HuH-7.5 (cell line): ENCODE measurements around the gene ZBTB4.
A peak's percentile ranks its signal among the peaks of the same experiment; 100 is the strongest.

ENCODE experiments used
- DNase-seq: peaks from one replicate; pipeline ENCODE4 v3.0.0; 2011; ENCODE audit warnings: low spot score

The ZBTB4 gene

DNA sequence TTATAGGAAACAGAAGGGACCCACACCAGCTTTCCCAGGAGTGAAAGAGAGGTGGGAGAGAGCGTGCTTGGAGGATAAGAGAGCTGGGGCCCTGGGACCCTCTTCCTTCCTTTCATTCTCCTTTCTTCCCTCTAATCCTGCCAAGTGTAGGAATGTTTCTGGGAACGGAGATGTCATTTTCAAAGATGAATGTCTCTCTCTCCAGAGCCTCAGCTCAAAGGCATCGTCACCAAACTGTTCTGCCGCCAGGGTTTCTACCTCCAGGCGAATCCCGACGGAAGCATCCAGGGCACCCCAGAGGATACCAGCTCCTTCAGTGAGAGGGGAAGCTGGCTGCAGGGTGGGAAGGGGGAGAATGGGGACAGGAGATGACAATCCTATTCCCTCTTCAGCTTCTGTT lies 38.2 kb downstream of the ZBTB4 start:
- DNase-seq = no peak

DNA sequence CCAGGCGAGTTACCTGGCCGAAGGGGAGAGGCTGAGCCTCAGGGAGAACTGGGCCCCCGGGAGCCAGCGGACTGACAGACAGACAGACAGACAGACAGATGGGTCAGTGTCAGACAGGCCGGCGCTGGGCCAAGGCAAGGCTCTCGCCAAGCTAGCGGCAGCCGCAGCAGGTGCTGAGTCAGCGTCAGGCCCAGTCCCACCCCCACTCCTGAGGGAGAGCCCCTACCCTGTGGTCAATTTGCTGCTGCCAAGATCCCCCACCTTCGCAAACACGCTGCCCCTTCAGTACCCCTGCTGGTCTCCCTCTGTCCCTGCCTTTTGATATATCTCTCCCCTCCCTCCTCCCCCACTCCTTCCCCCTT lies 38.6 kb downstream of the ZBTB4 start:
- no peak for DNase-seq

DNA sequence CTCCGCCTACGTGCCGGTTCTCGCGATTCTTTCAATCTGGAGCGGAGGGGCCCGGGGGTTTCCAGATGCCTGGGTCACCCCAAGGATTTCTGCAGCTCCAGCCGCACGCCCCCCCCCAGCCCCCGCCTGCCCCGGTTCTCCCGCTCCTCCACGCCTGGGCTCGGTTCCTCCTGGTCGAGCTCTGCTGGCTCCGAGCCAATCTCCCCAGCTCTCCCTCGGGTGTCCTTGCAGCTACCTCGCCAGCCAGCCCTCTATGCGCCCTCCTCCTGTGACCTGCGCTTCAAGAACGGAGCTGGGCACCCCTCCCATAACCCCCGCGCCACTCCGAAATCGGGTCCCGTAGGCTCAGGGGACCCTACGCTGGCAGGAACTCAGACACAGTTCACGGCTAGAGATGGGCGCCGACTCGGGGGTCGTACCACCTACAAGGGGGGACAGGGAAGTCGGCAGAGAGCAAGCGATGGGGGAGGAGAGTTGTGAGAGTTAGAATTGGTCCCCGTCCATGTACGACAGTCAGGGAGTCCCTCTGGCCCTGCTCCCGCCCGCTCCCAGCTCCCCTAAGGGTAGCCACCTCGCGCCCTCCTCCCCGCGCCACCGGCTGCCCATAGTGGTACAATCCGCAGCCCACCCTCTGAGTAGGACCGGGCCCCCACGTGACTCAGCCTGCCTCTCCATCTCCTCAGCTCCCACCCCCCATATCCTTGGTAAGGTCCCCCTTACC lies 39.2 kb downstream of the ZBTB4 start:
- DNase-seq = no peak

DNA sequence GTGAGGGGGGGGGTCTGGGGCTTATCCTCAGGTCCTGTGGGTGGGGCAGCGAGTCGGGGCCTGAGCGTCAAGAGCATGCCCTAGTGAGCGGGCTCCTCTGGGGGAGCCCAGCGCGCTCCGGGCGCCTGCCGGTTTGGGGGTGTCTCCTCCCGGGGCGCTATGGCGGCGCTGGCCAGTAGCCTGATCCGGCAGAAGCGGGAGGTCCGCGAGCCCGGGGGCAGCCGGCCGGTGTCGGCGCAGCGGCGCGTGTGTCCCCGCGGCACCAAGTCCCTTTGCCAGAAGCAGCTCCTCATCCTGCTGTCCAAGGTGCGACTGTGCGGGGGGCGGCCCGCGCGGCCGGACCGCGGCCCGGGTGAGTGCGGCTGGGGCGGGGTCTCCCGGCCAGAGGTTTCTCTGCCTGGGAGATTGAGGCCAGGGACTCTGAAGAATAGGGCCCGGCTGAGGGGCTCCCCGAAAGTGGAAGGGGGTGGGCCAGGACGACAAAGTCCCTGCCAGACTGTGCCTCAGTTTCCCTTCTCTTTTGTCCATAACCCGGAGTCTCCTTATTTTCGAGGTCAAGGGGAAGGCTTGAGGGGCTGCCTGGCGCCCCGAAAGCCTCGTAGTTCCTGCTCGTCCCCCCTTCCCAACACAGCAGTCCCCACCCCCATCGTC lies 39.8 kb downstream of the ZBTB4 start, which contains the start of gene FGF11:
FGF11 (plus strand) TSS at position 51 of the 651 bp plus-strand sequence; CDS start at position 160, 109 bp downstream.
- no peak for DNase-seq

DNA sequence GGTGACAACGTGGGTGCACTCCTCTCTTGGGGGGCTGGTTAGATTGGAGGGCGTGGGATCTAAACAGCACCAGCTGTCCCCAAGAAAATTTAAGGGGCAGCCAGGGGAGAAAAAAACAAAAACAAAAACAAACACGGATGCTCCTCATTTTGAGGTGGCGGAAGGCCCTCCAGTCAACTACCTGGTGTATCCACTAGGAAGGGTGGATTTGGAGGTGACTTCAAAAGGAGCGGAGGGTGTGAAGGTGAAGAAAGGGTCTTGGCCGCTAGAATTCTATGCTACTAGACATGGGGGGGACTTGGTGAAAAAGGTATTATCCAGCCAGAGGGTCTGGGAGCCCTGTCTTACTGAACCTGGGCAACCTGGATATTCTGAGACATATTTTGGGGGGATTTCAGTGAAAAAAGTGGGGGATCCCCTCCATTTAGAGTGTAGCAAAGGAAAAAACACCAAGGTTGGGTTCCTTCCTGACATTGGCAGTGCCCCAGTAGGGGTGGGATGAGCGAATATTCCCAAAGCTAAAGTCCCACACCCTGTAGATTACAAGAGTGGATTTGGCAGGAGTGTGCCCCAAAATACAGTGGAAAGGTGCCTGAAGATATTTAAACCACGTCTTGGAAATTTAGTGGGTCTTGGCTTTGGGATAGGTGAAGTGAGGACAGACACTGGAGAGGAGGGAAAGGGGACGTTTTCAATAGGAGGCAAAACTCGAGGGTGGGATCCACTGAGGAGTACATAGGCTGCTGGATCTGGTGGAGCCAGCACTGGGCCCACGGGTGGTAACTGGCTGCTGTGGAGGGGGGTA lies 40.6 kb downstream of the ZBTB4 start:
- no peak for DNase-seq

DNA sequence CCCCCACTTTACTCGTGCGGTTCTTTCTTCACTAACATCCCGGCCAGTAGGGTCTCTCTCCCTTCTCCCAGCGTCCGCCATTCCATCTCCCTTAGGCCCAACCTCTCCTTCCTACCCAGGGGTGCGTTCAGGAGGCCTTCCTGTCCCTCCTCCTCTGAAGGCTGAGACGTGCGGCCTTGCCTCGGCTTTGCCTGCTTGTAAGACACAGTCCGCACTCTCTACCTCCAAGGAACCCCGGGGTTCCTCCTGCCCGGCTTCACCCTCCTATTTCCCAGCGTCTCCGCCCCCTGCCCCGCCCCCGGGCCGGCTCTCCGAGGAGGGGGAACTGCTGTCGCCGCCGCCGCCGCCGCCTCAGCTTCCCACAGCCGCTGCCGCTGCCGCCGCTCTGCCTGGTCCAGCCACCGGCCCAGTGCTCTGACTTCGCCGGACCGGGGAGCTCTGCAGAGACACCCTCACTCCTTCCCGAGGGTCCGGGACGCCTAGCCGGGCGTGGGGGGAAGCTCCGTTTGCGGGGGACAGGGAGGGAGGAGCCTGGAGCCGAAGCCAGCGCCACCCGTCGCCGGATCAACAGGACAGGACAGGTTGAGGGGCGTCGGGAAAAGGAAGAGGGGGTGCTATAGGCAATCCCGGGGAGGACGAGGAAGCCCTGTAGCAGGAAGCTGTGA lies 41.3 kb downstream of the ZBTB4 start:
- no peak for DNase-seq

DNA sequence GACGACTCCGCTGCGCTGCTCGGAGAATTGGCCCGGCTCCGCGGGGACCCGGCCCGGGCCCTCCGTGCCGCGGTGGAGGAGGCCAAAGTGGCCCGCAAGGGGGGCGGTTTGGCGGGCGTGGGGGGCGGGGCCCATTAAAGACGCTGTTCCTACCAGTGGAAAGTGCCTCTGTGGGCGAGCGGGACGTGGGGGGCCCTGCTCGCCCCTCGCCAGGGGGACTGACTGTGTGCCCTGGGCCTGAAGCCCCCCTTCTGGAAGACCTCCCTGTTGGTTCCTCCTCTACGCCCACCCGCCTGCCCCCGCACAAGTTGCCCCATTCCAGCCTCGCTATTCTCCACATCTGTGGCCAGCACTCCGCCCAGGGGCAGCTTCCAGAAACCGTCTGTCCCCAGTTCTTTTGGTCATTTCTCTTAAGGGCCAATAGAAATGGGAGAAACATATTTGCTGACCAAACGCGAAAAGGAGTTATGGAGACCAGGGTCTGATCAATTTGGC lies 42.0 kb downstream of the ZBTB4 start:
- DNase-seq = no peak

DNA sequence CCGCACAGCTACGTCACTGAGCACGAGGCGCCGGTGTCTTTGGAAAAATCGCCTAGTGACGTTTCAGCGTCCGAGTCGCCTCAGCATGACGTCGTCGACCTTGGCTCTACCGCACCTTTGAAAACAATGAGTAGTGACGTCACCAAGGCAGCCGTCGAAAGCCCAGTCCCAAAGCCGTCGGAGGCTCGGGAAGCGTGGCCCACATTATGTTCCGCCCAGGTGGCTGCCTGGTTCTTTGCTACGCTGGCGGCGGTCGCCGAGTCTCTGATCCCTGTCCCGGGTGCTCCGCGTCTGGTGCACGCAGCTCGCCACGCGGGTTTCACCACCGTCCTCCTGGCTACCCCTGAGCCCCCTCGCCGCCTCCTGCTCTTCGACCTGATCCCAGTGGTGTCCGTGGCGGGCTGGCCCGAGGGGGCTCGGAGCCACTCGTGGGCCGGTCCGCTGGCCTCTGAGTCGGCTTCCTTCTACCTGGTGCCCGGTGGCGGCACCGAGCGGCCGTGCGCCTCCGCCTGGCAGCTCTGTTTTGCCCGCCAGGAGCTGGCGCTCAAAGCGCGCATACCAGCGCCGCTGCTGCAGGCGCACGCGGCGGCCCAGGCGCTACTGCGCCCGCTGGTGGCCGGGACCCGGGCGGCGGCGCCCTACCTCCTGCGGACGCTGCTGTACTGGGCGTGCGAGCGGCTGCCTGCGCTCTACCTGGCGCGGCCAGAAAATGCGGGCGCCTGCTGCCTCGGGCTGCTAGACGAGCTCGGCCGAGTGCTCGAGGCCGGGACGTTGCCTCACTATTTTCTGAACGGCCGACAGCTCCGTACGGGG lies 42.7 kb downstream of the ZBTB4 start:
- peak; percentile 80 for DNase-seq

DNA sequence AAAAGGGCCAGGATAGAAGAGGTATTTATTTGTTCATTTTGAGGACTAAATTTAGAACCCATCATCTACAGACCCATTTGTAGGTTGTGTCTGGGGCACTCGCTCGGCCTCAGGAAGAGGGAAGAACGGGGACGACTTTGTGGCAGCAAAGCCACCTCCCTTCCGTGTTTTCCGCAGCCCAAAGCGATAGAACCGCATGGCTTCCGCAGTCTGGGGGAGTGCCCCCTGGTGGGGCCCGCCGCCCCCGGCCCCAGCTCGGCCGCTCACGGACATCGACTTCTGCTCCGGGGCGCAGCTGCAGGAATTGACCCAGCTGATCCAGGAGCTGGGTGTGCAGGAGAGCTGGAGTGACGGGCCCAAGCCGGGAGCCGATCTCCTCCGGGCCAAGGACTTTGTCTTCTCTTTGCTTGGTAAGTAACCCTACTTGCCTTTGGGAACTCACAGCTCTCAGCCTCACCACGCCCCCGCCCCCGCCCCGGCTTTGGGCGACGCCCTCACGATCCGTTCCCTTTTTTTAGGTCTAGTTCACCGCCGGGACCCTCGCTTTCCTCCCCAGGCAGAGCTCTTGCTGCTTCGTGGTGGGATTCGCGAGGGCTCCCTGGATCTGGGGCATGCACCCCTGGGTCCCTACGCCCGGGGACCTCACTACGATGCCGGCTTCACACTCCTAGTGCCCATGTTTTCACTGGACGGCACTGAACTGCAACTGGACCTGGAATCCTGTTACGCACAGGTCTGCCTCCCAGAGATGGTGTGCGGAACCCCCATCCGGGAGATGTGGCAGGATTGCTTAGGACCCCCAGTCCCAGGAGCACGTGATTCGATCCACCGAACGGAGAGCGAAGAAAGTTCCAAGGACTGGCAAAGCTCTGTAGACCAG lies 43.5 kb downstream of the ZBTB4 start:
- no peak for DNase-seq

DNA sequence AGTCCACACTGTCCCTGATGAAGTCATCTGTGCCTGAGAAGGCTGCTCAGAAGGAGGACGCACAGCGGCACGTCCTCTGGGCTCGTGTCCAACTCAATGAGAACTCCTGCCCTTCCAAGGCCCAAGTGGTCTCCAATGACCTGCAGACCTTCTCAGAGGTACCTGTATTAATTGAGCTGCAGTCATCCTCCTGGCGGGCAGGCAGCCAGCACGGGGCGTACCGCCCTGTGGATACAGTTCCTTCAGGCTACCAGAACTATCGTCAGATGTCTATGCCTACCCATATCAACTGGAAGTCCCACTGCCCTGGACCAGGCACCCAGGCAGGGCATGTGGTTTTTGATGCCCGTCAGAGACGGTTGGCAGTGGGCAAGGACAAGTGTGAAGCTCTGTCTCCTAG lies 47.1 kb downstream of the ZBTB4 start:
- no peak for DNase-seq

DNA sequence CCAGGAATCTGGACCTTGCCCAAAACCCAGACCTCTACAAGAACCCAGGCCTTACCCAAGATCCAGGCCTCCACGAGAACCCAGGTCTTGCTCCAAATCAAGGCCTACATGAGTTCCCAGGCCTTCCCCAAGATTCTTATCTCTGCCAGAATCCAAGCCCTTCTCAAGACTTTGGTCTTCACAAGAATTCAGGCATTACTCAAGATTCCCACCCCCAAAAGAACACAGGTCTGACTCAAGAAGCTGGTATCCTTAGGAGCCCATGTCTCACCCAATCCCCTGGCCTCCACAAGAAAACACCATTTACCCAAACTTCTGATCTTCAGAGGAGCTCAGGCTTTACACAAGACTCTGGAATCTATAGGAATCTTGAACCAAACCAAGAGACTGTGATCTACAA lies 48.2 kb downstream of the ZBTB4 start:
- no peak for DNase-seq

DNA sequence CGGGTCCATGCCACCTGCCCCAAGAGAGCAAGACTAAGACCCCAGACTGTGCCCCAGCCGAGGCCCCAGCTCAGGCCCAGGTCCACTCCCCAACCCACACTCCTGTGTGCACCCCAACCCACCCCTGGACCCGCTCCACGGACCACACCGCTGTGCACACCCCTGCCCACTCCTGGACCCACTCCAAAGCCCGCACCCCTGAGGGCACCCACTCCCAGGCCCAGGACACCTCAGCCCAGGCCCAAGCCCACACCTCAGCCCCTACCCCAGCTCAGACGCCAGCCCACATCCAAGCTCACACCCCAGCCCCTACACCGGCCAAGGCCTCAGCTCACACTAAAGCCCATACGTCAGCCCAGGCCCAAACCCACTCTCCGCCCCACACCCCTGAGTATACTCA lies 49.7 kb downstream of the ZBTB4 start:
- DNase-seq = no peak

DNA sequence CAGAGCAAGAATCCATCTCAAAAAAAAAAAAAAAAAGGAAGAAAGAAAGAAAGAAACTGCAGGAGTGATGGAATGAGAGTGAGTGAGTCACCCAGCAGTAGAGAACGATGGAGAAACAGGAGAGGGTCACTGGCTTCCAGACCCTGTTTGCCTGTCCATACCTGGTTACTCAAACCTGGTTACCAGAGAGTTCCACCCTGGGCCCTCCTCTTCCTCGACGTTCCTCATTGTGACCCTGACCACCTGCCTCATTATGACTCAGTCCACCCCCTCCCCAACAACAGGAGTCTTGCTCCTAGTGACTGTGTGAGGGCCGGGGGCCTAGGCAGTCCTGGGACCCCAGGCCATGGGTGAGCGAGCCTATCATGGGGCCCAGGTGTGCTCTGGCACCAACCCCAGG lies 50.9 kb downstream of the ZBTB4 start, which contains the start of gene SPEM3:
SPEM3 (plus strand) TSS at position 301 of the 400 bp plus-strand sequence; CDS start at position 347, 46 bp downstream.
- DNase-seq = no peak

DNA sequence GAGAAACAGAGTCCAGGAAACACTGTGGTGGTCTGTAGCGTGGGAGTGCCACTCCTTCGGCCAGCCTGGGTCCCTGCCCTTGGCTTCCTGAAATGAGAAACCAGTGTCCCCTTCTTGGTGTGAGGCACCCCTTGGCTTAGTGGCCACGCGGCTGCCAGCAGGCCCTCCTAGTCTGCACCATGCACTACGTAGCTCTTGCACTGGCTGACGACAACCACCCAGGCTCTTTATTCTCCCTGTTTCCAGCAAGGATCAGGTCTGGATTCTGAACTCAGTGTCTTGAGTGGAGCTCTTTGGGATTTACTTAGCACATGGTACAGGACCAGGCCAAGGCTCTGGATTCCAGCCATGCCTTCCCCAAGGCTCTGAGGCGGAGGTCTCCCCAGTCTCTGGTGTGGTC lies 51.9 kb downstream of the ZBTB4 start:
- DNase-seq = no peak

DNA sequence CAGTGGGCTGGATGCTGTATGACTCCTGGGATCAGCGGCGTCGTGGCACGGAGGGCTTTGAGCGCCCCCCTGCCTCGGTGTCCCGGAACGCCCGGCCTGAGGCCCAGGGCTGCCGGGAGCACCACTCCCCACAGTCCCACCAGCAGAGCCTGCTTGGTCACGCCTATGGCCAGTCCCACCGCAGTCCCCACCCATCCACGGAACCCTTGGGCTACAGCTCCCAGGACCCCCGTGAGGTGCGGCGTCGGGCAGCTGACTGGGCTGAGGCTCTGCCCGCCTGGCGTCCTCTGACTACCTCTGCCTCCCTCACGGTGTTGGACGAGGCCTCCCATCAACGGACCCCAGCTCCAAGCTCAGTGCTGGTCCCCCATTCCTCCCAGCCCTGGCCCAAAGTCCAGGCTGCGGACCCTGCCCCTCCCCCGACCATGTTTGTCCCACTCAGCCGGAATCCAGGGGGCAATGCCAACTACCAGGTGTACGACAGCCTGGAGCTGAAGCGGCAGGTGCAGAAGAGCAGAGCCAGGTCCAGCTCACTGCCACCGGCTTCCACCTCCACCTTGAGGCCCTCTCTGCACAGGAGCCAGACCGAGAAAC lies 52.4 kb downstream of the ZBTB4 start:
- no peak for DNase-seq

DNA sequence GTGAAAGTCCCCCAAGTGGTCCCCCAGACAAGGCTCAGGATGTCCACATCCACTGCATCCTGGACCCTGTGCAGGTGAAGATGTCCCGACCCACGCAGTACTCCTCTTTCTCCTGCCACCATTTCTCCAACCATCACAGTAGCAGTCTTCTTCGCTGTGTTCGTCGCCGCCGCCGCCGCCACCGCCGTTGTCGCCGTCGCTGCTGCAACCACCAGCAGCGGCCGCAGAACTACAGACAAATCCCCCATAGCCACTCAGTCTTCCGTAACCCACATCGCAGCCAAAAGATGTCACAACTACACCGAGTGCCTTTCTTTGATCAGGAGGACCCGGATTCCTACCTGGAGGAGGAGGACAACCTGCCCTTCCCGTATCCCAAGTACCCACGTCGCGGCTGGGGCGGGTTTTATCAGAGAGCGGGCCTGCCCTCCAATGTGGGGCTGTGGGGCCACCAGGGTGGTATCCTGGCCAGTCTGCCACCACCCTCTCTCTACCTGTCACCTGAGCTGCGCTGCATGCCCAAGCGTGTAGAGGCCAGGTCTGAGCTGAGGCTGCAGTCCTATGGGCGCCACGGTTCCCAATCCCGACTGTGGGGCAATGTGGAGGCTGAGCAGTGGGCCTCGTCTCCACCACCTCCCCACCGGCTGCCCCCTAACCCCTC lies 53.1 kb downstream of the ZBTB4 start:
- DNase-seq = no peak

DNA sequence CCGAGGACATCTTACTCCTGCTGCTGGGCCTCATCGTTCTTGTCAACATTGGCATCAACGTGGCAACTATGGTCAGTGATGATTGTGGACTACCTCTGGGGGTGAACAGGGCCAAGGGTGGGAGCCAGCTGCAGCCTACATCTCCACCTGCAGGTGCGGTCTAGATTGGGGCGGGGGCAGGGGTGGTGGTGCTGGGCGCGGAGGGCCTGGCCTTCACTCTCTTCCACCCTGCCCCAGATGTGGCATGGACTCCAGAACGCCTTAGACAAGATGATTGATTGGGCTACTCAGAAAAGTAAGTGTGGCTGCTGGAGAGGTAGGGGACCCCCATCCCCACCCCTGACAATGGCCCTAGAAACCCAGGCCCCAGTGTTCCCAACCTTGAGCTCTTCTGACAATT lies 53.7 kb downstream of the ZBTB4 start:
- no peak for DNase-seq

DNA sequence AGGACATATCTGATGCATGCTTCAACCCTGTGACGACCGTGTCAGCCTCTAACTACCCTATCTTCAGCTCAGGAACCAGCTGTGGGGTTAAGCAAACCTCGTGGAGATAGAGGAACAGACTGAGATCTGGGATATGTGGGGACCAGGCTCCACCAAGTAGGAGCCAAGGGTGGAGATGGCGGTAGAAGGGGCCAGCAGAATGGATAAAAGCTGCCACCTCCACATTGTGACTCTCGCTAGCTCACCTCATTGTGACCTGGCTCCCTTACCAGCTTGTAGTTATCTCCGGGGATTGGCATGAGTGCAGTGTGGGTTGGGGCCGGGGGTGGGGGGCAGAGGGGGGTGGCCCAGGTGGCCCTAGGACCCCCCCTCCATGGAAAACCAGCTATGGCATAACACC lies 54.1 kb downstream of the ZBTB4 start, which contains the start of gene SPEM2:
SPEM2 (plus strand) TSS at position 301 of the 400 bp plus-strand sequence; CDS start at position 374, 73 bp downstream.
- DNase-seq = no peak

DNA sequence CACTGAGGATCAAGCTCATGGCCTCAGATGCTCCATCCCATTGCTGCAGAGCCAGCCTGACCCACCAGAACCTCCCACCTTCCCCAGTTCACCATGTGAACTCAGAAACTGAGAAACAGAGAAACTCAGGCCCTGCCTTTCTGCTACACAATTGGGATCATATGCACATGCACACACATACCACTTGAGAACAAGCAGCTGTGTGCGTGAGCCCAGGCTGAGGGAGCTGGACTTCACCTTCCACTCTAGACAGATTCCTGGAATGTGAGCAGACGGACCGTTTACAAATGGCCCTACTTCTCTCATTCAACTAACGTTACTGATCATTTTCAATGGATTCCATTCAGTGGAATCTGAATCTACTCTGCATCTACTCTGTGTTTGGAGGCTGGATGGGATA lies 55.8 kb downstream of the ZBTB4 start:
- DNase-seq = no peak
